ENCODE results near the gene GDAP1L1.

- no peak for TF ChIP-seq POLR2A (IDR thresholded peaks at IDR 0.05)
- no peak for TF ChIP-seq POLR2AphosphoS5 (IDR thresholded peaks at IDR 0.05)
- no peak for TF ChIP-seq CTCF (IDR thresholded peaks at IDR 0.05)
These were observed 41.0 kb upstream of the GDAP1L1 start for GRCh38 chr20:44206132-44206531.
